Heart left ventricle (tissue), 13 donors: Measurements from ENCODE around the gene BTRC.

Experiments
- POLR2A ChIP-seq, 2 donors: fragments of 450-650 bp; IDR thresholded peaks; one replicate each; pipeline ENCODE4 v1.6.1; 2017; ENCODE audit warnings: antibody characterized with exemption in 2 of 2, mild to moderate bottlenecking in 2 of 2, moderate library complexity in 2 of 2
- TF ChIP-seq, protein P1 (sequence below), 12 donors: fragments of 200-600 bp; sonication (generic) in 4 of 12; IDR thresholded peaks; one replicate each; pipeline versions ENCODE4 v1.5.0 to v1.8.0; 2018 to 2022; ENCODE audit warnings: antibody characterized with exemption in 12 of 12, mild to moderate bottlenecking in 5 of 12
- donor health status: ischemic (EF 13 %, LVEDD 7.1; RV severe dilation, severe dysfunction).
- donor health status: DM: no; HTN: yes; CAD: no.
- donor health status: DM: no; HTN: no; CAD: no.
- donor health status: ischemic (EF 25% LVEDD 6.9; RV normal size, moderate dysfunction).
- donor health status: ischemic (EF 25% LVEDD 5.7; RV mildly dilated, moderate dysfunction).
- donor health status: ischemic (EF 35%, LVEDD 5.7; RV mildly dilated, moderate dysfunction).
- donor health status: nonischemic (EF 11% LVEDD 7.7; RV severe dilation, severe dysfunction).
- donor health status: DM: yes; HTN: yes; CAD: no.
- donor health status: PGD.
- donor health status: ischemic (EF 29% LVEDD 5.4; RV normal size, mild dysfunction).
- donor health status: nonischemic (EF 23%, LVEDD 6.1; RV moderate dilation, normal function).

DNA sequence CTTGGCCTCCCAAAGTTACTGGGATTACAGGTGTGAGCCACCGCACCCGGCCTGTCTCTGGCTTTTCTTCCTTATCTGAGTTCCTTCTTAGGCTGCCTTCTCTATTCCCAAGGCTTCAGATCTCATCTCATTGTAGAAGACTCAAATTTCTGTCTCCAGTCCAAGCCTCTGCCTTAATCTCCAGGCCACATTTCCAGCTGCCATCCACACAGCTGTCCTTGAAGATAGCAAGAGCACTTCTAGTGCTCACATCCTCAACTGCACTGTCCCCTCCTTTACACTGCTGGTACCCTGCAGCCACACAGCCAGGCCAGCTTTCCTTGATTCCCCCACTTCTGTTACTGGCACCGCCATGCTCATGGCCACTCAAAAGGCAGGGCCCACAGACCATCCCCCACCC is 198.5 kb downstream of the BTRC start:
- TF ChIP-seq, protein P1, sequence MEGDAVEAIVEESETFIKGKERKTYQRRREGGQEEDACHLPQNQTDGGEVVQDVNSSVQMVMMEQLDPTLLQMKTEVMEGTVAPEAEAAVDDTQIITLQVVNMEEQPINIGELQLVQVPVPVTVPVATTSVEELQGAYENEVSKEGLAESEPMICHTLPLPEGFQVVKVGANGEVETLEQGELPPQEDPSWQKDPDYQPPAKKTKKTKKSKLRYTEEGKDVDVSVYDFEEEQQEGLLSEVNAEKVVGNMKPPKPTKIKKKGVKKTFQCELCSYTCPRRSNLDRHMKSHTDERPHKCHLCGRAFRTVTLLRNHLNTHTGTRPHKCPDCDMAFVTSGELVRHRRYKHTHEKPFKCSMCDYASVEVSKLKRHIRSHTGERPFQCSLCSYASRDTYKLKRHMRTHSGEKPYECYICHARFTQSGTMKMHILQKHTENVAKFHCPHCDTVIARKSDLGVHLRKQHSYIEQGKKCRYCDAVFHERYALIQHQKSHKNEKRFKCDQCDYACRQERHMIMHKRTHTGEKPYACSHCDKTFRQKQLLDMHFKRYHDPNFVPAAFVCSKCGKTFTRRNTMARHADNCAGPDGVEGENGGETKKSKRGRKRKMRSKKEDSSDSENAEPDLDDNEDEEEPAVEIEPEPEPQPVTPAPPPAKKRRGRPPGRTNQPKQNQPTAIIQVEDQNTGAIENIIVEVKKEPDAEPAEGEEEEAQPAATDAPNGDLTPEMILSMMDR (IDR thresholded peaks at IDR 0.05): no peak
- TF ChIP-seq POLR2A (IDR thresholded peaks at IDR 0.05): no peak
